Subcutaneous abdominal adipose tissue (tissue), 5 donors: ENCODE measurements around the gene PDE11A.

Experiments used
- H3K27ac ChIP-seq: one replicate; pipeline ENCODE4 v1.7.0; 2013; ENCODE audit warnings: low read depth, mild to moderate bottlenecking, inconsistent platforms, low read length, moderate library complexity
- H3K27me3 ChIP-seq, 5 donors: one replicate each; pipeline ENCODE4 v1.7.0; 2013; ENCODE audit warnings: low read length in 5 of 5, inconsistent platforms in 1 of 5; ENCODE audit not compliant: control insufficient read depth in 5 of 5, insufficient read depth in 4 of 5
- H3K36me3 ChIP-seq, 5 donors: one replicate each; pipeline ENCODE4 v1.7.0; 2013; ENCODE audit warnings: low read length in 5 of 5; ENCODE audit not compliant: control insufficient read depth in 5 of 5, insufficient read depth in 5 of 5
- H3K4me1 ChIP-seq, 5 donors: one replicate each; pipeline ENCODE4 v1.7.0; 2013; ENCODE audit warnings: low read length in 5 of 5, mild to moderate bottlenecking in 3 of 5, moderate library complexity in 1 of 5; ENCODE audit not compliant: control insufficient read depth in 5 of 5, insufficient read depth in 5 of 5
- H3K4me3 ChIP-seq, 5 donors: one replicate each; pipeline ENCODE4 v1.7.0; 2013; ENCODE audit warnings: low read length in 5 of 5, low read depth in 1 of 5
- H3K9ac ChIP-seq, 5 donors: one replicate each; pipeline ENCODE4 v1.7.0; 2013; ENCODE audit warnings: low read length in 5 of 5, mild to moderate bottlenecking in 4 of 5, moderate library complexity in 3 of 5
- H3K9me3 ChIP-seq, 5 donors: one replicate each; pipeline ENCODE4 v1.7.0; 2013; ENCODE audit warnings: low read length in 5 of 5; ENCODE audit not compliant: control insufficient read depth in 5 of 5
- donor health status: healthy.
- donor health status: healthy.
- donor health status: healthy.
- donor health status: healthy.
- donor health status: healthy.

Gene PDE11A

DNA sequence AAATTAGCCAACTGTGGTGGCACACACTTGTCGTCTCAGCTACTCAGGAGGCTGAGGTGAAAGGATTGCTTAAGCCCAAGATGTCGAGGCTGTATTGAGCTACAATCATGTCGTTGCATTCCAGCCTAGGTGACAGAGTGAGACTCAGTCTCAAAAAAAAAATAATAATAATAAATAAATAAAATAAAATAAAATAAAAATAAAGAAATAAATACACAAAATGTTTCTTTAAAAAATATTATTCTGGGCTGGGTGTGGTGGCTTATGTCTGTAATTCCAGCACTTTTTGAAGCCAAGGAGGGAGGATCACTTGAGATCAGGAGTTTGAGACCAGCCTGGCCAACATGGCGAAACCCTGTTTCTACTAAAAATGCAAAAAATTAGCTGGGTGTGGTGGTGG, 407.2 kb downstream of the PDE11A start:
- Histone ChIP-seq H3K4me1 (peaks cover 0 to 6% (median 0%) of the 10 kb centered on the region in 5 donors), H3K9ac (no peak overlapping the region), H3K27me3 (no peaks in the 10 kb centered on the region), H3K27ac (no peak overlapping the region), H3K36me3 (no peaks in the 10 kb centered on the region), H3K4me3 (no peak overlapping the region), H3K9me3 (no peaks in the 10 kb centered on the region)

DNA sequence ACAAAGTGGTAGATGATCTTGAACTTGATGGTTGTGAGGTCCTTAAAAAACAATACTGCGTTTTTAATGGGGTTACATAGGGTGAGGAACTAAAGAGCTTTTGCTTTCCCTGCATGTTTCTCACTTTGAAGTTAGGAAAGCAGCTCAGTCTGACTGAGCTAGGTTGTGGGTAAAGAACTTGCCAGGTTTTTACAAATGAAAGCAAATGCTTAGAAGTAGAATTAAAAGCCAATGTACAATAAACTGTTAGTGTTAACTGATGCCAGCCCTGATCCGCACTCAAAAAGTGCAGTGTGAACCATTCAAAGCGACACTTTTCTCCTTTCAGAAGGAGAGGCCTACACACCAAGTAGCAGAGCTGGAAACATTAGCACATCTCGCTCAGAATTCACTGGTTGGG, 409.7 kb downstream of the PDE11A start:
- H3K36me3 ChIP-seq: no peaks in the 10 kb centered on the region
- H3K4me1 ChIP-seq: peaks cover 0 to 6% (median 0%) of the 10 kb centered on the region in 5 donors
- no peak overlapping the region for H3K4me3 ChIP-seq
- no peaks in the 10 kb centered on the region for H3K27me3 ChIP-seq
- no peak overlapping the region for H3K27ac ChIP-seq
- no peaks in the 10 kb centered on the region for H3K9me3 ChIP-seq
- no peak overlapping the region for H3K9ac ChIP-seq

GRCh38 chr2:177660742-177661141, 411.8 kb downstream of the PDE11A start:
- no peak overlapping the region for H3K27ac ChIP-seq
- H3K4me3 ChIP-seq: no peak overlapping the region
- no peaks in the 10 kb centered on the region for H3K27me3 ChIP-seq
- no peaks in the 10 kb centered on the region for H3K36me3 ChIP-seq
- H3K9me3 ChIP-seq: no peaks in the 10 kb centered on the region
- H3K9ac ChIP-seq: no peak overlapping the region
- H3K4me1 ChIP-seq: peaks cover 0 to 6% (median 0%) of the 10 kb centered on the region in 5 donors

- Histone ChIP-seq H3K4me3 (no peak overlapping the region), H3K9ac (no peak overlapping the region), H3K36me3 (no peaks in the 10 kb centered on the region), H3K27me3 (no peaks in the 10 kb centered on the region), H3K9me3 (no peaks in the 10 kb centered on the region), H3K27ac (no peak overlapping the region), H3K4me1 (peaks cover 0 to 5% (median 0%) of the 10 kb centered on the region in 5 donors)
These were observed 414.3 kb downstream of the PDE11A start for GRCh38 chr2:177658309-177658708.

DNA sequence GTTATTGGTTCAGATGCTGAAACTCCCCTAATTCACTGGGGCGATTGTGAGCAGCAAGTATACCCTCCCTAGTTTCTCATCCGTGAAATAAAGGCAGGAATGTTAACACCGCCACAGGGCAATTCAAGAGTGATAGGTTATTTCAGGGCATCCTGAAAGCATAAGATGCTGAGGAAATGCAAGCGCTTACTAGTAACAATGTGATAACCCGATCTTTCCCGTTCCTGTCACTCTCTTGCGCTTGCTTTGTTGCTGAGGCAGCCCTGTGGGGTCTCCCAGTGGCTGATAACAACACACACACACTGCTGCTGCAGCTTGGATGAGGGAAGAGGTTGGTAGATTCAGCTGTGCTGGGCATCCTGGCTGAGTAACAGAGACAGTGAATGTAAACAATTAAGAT, 420.7 kb downstream of the PDE11A start:
- Histone ChIP-seq H3K27ac (no peak overlapping the region), H3K4me3 (no peak overlapping the region), H3K9ac (no peak overlapping the region), H3K9me3 (no peaks in the 10 kb centered on the region), H3K27me3 (no peaks in the 10 kb centered on the region), H3K4me1 (peaks cover 0 to 5% (median 0%) of the 10 kb centered on the region in 5 donors), H3K36me3 (peaks cover 0 to 2% (median 0%) of the 10 kb centered on the region in 5 donors)

- Histone ChIP-seq H3K27ac (no peak overlapping the region), H3K27me3 (no peaks in the 10 kb centered on the region)
These were observed 422.7 kb downstream of the PDE11A start for GRCh38 chr2:177649568-177650518.

GRCh38 chr2:177646791-177647190, 425.8 kb downstream of the PDE11A start:
- Histone ChIP-seq H3K9me3 (no peaks in the 10 kb centered on the region), H3K36me3 (peaks cover 0 to 2% (median 0%) of the 10 kb centered on the region in 5 donors), H3K4me3 (no peak overlapping the region), H3K27ac (no peak overlapping the region), H3K4me1 (peaks cover 0 to 2% (median 0%) of the 10 kb centered on the region in 5 donors), H3K27me3 (no peaks in the 10 kb centered on the region), H3K9ac (no peak overlapping the region)

More at GRCh38 chr2:177649568-177650518, 422.7 kb downstream of the PDE11A start:
- H3K36me3 ChIP-seq: peaks cover 0 to 2% (median 0%) of the 10 kb centered on the region in 5 donors
- H3K4me1 ChIP-seq: peaks cover 0 to 5% (median 0%) of the 10 kb centered on the region in 5 donors
- no peak overlapping the region for H3K4me3 ChIP-seq
- H3K9me3 ChIP-seq: no peaks in the 10 kb centered on the region
- no peak overlapping the region for H3K9ac ChIP-seq

GRCh38 chr2:177646241-177646640, 426.3 kb downstream of the PDE11A start:
- Histone ChIP-seq H3K9me3 (no peaks in the 10 kb centered on the region), H3K9ac (no peak overlapping the region), H3K4me1 (no peaks in the 10 kb centered on the region), H3K27me3 (no peaks in the 10 kb centered on the region), H3K4me3 (no peak overlapping the region), H3K27ac (no peak overlapping the region), H3K36me3 (peaks cover 0 to 2% (median 0%) of the 10 kb centered on the region in 5 donors)

GRCh38 chr2:177641331-177641730, 431.2 kb downstream of the PDE11A start:
- Histone ChIP-seq H3K36me3 (no peaks in the 10 kb centered on the region), H3K9ac (no peak overlapping the region), H3K4me3 (no peak overlapping the region), H3K4me1 (peaks cover 0 to 6% (median 0%) of the 10 kb centered on the region in 5 donors), H3K9me3 (no peaks in the 10 kb centered on the region), H3K27ac (no peak overlapping the region), H3K27me3 (no peaks in the 10 kb centered on the region)

- H3K4me3 ChIP-seq: no peak overlapping the region
- H3K27ac ChIP-seq: no peak overlapping the region
- H3K36me3 ChIP-seq: no peaks in the 10 kb centered on the region
- no peak overlapping the region for H3K9ac ChIP-seq
- H3K9me3 ChIP-seq: no peaks in the 10 kb centered on the region
- H3K4me1 ChIP-seq: peaks cover 0 to 6% (median 0%) of the 10 kb centered on the region in 5 donors
- no peaks in the 10 kb centered on the region for H3K27me3 ChIP-seq
These were observed 432.2 kb downstream of the PDE11A start for GRCh38 chr2:177640423-177640822.
